ENCODE measurements around the gene CAMTA1. TPM values are rescaled to one million over a fixed set of nuclear protein-coding genes. Genes with fewer than 3 reads are reported as not detected.

CAMTA1 gene
- total and polyA plus RNA-seq, 4 donors: 18.0 to 93.5 (median 35.8) TPM

DNA sequence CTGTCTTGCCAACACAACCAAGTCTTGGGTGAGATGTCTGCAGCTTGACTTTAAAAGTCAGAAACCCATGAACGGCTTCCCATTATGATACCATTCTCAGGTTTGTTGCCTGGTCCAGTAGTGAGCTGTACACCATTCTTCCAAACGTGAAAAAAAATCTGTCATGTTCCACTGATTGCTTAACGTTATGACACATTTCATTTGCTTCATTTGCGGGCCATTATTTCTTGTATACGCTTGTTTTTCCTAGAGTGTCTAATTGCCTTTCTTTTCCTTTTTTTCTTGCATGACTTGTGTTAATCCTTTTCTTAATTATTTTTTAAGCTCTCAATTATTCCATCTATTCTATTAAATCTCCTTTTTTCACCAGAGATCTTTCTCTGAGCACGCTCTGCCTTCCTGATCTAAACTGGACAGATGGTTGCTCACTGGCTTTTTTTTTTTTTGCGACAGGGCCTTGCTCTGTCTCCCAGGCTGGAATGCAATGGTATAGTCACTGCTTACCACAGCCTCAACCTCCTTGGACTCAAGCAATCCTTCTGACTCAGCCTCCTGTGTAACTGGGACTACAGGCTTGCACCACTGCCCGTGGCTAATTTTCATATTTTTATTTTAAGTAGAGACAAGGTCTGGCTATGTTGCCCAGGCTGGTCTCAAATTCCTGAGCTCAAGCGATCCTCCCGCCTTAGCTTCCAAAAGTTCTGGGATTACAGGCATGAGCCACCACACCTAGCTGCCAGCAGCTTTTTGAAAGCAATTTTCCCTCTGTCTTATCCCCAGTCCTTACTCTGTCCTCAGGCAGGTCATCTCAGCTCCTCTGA is 31.7 kb upstream of the CAMTA1 start (continued):
- TF ChIP-seq HNF4A (conservative IDR thresholded peaks at IDR 0.05) (no peak), FOXA1 (IDR thresholded peaks at IDR 0.05) (no peak), RAD21 (IDR thresholded peaks at IDR 0.05) (no peak)
- TF ChIP-seq, protein P1, sequence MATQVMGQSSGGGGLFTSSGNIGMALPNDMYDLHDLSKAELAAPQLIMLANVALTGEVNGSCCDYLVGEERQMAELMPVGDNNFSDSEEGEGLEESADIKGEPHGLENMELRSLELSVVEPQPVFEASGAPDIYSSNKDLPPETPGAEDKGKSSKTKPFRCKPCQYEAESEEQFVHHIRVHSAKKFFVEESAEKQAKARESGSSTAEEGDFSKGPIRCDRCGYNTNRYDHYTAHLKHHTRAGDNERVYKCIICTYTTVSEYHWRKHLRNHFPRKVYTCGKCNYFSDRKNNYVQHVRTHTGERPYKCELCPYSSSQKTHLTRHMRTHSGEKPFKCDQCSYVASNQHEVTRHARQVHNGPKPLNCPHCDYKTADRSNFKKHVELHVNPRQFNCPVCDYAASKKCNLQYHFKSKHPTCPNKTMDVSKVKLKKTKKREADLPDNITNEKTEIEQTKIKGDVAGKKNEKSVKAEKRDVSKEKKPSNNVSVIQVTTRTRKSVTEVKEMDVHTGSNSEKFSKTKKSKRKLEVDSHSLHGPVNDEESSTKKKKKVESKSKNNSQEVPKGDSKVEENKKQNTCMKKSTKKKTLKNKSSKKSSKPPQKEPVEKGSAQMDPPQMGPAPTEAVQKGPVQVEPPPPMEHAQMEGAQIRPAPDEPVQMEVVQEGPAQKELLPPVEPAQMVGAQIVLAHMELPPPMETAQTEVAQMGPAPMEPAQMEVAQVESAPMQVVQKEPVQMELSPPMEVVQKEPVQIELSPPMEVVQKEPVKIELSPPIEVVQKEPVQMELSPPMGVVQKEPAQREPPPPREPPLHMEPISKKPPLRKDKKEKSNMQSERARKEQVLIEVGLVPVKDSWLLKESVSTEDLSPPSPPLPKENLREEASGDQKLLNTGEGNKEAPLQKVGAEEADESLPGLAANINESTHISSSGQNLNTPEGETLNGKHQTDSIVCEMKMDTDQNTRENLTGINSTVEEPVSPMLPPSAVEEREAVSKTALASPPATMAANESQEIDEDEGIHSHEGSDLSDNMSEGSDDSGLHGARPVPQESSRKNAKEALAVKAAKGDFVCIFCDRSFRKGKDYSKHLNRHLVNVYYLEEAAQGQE (IDR thresholded peaks at IDR 0.05): no peak

DNA sequence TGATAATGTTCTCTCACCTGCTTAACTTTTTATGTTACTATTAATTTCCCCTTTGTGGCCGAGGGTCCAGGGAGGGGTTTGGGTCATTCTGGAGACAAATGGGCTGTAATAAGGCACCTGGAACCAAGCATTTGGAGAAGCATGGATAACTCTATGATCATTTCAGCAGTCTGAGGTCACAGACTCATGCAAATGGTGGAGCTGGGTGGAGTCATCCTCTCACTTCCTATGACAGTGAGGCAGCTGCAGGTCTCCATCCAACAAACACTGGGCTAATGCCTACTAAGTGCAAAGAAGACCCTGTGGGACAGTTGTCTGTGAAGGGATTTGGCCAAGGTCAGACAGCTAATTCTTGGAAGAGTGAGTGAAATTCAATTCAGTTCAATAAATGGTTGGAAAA is 28.8 kb upstream of the CAMTA1 start:
- 63% methylated on average over 1 of the region's 1 CpG for WGBS
- TF ChIP-seq TAF1 (conservative IDR thresholded peaks at IDR 0.05) (no peak), RAD21 (IDR thresholded peaks at IDR 0.05) (no peak), EGR1 (IDR thresholded peaks at IDR 0.05; ENCODE audit: low read depth in 2 of 2) (no peak), GABPA (IDR thresholded peaks at IDR 0.05 in 1 of 2, conservative IDR thresholded peaks at IDR 0.05 in 1 of 2) (no peak), HNF4A (conservative IDR thresholded peaks at IDR 0.05) (no peak)
- TF ChIP-seq, protein P2, sequence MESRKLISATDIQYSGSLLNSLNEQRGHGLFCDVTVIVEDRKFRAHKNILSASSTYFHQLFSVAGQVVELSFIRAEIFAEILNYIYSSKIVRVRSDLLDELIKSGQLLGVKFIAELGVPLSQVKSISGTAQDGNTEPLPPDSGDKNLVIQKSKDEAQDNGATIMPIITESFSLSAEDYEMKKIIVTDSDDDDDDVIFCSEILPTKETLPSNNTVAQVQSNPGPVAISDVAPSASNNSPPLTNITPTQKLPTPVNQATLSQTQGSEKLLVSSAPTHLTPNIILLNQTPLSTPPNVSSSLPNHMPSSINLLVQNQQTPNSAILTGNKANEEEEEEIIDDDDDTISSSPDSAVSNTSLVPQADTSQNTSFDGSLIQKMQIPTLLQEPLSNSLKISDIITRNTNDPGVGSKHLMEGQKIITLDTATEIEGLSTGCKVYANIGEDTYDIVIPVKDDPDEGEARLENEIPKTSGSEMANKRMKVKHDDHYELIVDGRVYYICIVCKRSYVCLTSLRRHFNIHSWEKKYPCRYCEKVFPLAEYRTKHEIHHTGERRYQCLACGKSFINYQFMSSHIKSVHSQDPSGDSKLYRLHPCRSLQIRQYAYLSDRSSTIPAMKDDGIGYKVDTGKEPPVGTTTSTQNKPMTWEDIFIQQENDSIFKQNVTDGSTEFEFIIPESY (IDR thresholded peaks at IDR 0.05): no peak
- TF ChIP-seq, protein P3, sequence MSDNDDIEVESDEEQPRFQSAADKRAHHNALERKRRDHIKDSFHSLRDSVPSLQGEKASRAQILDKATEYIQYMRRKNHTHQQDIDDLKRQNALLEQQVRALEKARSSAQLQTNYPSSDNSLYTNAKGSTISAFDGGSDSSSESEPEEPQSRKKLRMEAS (IDR thresholded peaks at IDR 0.05): no peak
- TF ChIP-seq, protein P1 (IDR thresholded peaks at IDR 0.05): no peak

More for the DNA sequence above, 28.8 kb upstream of the CAMTA1 start:
- Histone ChIP-seq H3K9ac (ENCODE audit: low read depth in 1 of 2, low read length in 2 of 2) (no peak overlapping the region), H3K4me3 (ENCODE audit: low read depth in 1 of 3, low read length in 3 of 3) (no peak overlapping the region), H3K4me1 (ENCODE audit: control insufficient read depth in 4 of 4, insufficient read depth in 4 of 4, low read length in 3 of 4) (peaks cover 0 to 5% (median 0%) of the 10 kb centered on the region in 4 donors), H3K9me3 (ENCODE audit: control insufficient read depth in 4 of 4, low read length in 3 of 4) (no peaks in the 10 kb centered on the region), H3K36me3 (ENCODE audit: control insufficient read depth in 4 of 4, insufficient read depth in 3 of 4, low read depth in 1 of 4, low read length in 3 of 4) (no peaks in the 10 kb centered on the region), H3K27me3 (ENCODE audit: control insufficient read depth in 4 of 4, insufficient read depth in 4 of 4, low read length in 3 of 4) (no peaks in the 10 kb centered on the region), H3K27ac (ENCODE audit: low read depth in 1 of 2, low read length in 2 of 2) (no peak overlapping the region)
- no peak for DNase-seq (ENCODE audit: low spot score)

Data from liver (tissue), 9 donors.